Urinary bladder (tissue), 4 donors: ENCODE results near the gene OPRPN. TPM values are rescaled to one million over a fixed set of nuclear protein-coding genes. Genes with fewer than 3 reads are reported as not detected.

Experiments used
- DNase-seq: peaks from one replicate; pipeline ENCODE4 v3.0.0-alpha.2; 2015; ENCODE audit errors: extremely low spot score
- H3K27ac ChIP-seq: one replicate; pipeline ENCODE4 v1.5.1; 2013; ENCODE audit warnings: low read depth, mild to moderate bottlenecking, moderate library complexity
- H3K36me3 ChIP-seq: one replicate; pipeline ENCODE4 v1.6.1; 2013; ENCODE audit warnings: mild to moderate bottlenecking, moderate library complexity; ENCODE audit not compliant: insufficient read depth
- H3K4me1 ChIP-seq: one replicate; pipeline ENCODE4 v1.6.1; 2013; ENCODE audit warnings: mild to moderate bottlenecking, moderate library complexity; ENCODE audit not compliant: insufficient read depth
- H3K4me3 ChIP-seq: one replicate; pipeline ENCODE4 v1.5.1; 2013; ENCODE audit warnings: low read depth, low read length
- WGBS: extraction: QIAGEN DNeasy Blood & Tissue Kit; methylation state at CpG from one replicate; pipeline ENCODE4 v1.1.7; 2013; 5-methylcytosine and 5-hydroxymethylcytosine counted together
- polyA plus RNA-seq: library from polyadenylated mRNA; stranded (reverse); fragments of 200-250 nt; gene quantifications from one replicate; pipeline ENCODE4 v1.2.3, GENCODE V29; 2013
- total RNA-seq: library from RNA; depleted of rRNA; stranded (reverse); fragments of >200 nt; gene quantifications from one replicate; pipeline ENCODE4 v1.2.3, GENCODE V29; 2014
- donor health status: healthy with polysubstance abuse.
- donor health status: healthy.

Gene OPRPN, protein sequence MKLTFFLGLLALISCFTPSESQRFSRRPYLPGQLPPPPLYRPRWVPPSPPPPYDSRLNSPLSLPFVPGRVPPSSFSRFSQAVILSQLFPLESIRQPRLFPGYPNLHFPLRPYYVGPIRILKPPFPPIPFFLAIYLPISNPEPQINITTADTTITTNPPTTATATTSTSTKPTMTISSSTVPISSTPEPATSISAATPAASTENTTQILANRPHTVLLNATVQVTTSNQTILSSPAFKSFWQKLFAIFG
- total RNA-seq = not detected
- not detected for polyA plus RNA-seq

DNA sequence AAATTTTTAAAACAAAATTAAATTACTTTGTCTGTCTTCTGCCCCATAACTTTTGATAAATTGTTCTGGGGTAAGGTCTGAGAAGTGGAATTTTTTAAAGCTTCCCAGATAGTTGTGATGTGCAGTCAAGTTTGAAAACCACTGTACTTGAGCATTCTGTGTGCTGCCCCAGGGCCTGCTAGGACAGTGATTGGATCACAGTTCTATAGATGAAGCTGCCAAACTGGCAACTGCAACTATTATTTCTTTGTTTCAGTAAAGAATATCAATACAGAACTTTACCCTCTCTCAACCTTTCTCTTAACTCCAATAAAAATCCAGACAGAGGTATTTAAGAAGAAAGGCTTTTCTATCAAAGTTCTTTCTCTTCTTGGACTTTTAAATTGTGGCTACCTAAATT, at the start of gene OPRPN:
Gene OPRPN (plus strand): TSS at position 361 of the 400 bp plus-strand sequence. CDS start 1,346 bp downstream, outside the sequence.
- Histone ChIP-seq H3K4me1 (no peaks in the 10 kb centered on the region), H3K4me3 (no peak within 1 kb of the TSS), H3K36me3 (no peaks in the 10 kb centered on the region), H3K27ac (no peak within 1 kb of the TSS)
- no peak for DNase-seq

DNA sequence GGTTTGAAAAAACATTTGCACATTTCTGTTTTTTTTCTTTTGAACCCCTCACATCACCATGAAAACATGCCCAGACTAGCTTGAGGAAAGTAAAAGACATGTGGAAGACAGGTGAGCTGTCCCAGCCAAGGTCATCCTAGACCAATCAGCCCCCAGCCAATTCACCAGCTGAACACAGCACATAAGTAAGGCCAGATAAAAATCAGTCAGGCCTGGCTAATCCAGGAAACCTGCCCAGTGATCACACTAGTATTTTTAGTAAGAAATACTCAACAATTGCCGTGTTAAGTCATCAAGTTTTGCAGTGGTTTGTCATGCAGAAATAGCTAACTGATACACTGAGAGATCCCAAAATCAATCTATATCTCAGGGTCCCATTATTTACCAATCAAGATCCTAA, 41.6 kb upstream of the OPRPN start:
- Histone ChIP-seq H3K4me1 (no peaks in the 10 kb centered on the region), H3K4me3 (no peak overlapping the region), H3K27ac (no peak overlapping the region), H3K36me3 (no peaks in the 10 kb centered on the region)
- no peak for DNase-seq
- 64% methylated on average over 1 of the region's 1 CpG for WGBS

DNA sequence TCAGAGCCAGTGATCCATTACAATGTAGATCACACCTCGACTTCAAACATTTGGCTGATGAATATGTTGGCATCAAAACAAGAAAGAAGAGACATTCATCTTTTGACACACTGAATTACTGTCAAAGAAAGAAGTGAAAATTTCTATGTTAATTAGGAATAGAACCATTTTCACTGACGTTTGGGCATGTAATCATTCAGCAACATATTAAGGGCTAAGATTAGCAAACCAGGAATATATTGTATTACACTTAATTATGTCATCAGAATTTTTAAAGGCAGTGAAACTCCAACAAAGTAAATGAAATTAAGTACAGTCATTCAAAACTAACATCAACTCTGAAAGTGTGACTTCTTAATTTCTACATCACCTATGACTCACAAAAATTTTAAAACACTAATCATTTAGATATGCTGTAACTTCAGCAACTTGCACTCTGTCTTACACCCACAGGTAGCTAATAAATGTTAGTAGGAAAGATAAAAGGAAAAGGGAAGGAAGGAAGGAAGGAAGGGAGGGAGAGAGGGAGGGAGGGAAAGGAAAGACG, 38.6 kb upstream of the OPRPN start:
- 70% methylated on average over 3 of the region's 3 CpGs for WGBS
- DNase-seq = no peak

DNA sequence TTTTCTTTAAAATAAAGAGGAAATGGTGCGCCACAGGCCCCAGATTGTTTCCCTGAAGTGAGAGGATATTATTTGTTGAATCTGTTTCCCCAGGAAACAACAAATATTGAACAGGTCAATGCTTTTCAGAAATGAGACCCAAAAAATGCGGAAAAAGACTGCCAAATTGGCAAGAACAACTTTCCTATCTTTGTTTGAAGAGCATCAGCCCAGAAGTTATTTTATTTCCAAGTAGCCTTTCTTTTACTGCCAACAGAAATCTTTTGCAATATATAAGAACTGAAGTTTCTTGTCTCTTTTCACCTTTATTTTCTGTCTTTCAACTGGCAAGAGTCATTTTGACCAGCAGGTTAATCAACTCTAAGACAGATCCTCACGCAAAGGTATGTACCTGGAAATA, 37.3 kb upstream of the OPRPN start, which contains the start of gene SMR3A:
Gene SMR3A (plus strand): TSS at position 301 of the 400 bp plus-strand sequence. CDS start 1,356 bp downstream, outside the sequence.
- Histone ChIP-seq H3K4me3 (no peak within 1 kb of the TSS), H3K27ac (no peak within 1 kb of the TSS), H3K36me3 (no peaks in the 10 kb centered on the region), H3K4me1 (no peaks in the 10 kb centered on the region)
- WGBS = 71% methylated on average over 3 of the region's 3 CpGs
- no peak for DNase-seq

More for the DNA sequence above, 38.6 kb upstream of the OPRPN start:
- Histone ChIP-seq H3K27ac (no peak overlapping the region), H3K4me3 (no peak overlapping the region), H3K4me1 (no peaks in the 10 kb centered on the region), H3K36me3 (no peaks in the 10 kb centered on the region)

DNA sequence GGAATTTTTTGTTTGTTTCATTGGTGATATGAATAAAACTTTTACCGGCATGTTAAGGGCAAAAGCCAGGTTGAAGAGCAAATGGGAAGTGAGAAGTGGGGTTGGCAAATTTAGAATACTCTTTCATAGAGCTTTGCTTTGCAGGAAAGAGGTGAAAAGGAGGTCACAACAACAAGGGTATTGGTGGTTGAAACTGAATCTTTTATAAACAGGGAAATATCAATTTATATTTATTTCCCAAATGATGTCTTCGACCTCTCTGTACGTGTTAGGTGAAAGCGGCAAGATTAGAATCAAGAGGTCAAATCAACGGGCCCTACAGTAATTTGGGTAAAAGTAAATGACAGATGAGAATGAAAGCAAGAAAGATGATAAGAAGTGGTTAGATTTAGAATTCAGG, 33.7 kb upstream of the OPRPN start:
- Histone ChIP-seq H3K4me3 (no peak overlapping the region), H3K4me1 (no peaks in the 10 kb centered on the region), H3K27ac (no peak overlapping the region), H3K36me3 (no peaks in the 10 kb centered on the region)
- DNase-seq = no peak
- 90% methylated on average over 5 of the region's 5 CpGs for WGBS

DNA sequence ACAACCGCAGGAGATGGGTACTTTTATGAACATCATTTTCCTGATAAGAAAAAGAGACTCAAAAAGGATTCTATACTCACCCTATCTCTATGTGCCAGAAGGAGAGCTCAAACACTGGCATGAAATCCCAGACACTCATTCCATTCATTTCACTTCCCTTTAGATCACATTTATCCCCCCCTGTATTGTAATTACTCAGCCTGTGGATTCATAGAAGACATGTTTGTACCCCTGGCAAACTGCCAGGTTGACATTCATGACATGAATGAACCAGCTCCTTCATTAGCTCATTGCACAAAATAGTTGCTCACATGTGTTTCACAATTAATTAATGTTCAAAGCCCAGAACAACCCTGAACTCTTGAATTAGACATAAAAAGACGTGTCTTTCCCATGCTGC, 32.3 kb upstream of the OPRPN start:
- Histone ChIP-seq H3K36me3 (no peaks in the 10 kb centered on the region), H3K4me1 (no peaks in the 10 kb centered on the region), H3K4me3 (no peak overlapping the region), H3K27ac (no peak overlapping the region)
- DNase-seq = no peak
- WGBS = 72% methylated on average over 2 of the region's 2 CpGs

DNA sequence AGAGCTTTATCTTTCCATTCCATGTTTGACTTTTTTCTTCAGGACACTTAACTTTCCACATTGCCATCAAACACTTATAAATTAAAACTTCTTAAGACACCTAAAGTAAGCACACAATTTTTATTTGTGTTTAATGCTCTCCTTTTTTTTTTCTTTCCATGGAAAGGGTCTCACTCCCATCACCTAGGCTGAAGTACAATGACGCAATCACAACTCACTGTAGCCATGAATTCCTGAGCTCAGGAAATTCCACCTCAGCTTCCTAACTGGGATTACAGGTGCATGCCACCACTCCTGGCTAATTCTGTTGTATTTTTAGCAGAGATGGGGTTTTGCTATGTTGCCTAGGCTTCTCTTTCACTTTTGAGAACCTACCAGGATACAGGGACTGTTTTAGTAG, 29.9 kb upstream of the OPRPN start:
- no peak for DNase-seq
- Histone ChIP-seq H3K4me1 (no peaks in the 10 kb centered on the region), H3K27ac (no peak overlapping the region), H3K4me3 (no peak overlapping the region), H3K36me3 (no peaks in the 10 kb centered on the region)
- 94% methylated on average over 1 of the region's 1 CpG for WGBS

DNA sequence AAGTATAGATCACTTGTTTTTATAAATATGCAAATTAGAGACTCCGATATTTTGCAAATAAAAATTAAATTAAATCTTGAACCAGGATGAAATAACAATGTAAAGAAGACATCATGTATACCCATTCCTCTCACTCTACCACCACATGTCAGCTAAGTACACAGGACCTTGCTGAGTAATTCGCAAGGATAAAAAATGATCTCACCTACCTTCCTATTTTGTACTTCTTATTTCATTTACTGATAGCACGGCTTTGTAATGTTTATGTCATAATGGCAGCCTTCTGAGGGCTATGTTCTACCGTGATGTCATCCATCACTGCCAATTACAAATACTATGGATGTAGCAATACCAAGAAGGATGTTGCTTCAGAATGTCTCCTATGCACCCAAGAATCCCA, 25.8 kb upstream of the OPRPN start:
- H3K27ac ChIP-seq = no peak overlapping the region

DNA sequence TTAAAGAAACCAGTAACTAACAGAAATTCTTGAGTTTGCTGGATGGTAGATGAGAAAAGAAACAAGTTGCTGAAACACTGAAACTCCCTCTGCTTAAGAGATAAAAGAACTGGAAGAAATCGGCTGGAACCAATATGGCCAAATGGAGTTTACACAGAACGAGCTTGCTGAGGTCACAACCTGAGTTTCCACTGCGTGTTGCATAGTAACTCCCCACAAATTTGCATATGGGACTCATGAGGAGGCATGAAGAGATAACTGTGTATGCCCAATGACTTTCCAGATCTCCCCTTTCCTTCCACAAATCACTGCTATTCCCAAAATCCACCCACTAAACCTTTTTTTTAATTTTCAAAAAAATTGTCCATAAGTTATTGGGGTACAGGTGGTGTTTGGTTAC, 25.0 kb upstream of the OPRPN start:
- no peak overlapping the region for H3K4me3 ChIP-seq
- H3K27ac ChIP-seq = no peak overlapping the region
- no peak for DNase-seq
- H3K36me3 ChIP-seq = no peaks in the 10 kb centered on the region
- no peaks in the 10 kb centered on the region for H3K4me1 ChIP-seq
- whole genome bisulfite sequencing = 73% methylated on average over 3 of the region's 3 CpGs

More for the DNA sequence above, 25.8 kb upstream of the OPRPN start:
- DNase-seq = no peak
- no peaks in the 10 kb centered on the region for H3K4me1 ChIP-seq
- no peaks in the 10 kb centered on the region for H3K36me3 ChIP-seq
- 93% methylated on average over 4 of the region's 4 CpGs for WGBS
- no peak overlapping the region for H3K4me3 ChIP-seq

DNA sequence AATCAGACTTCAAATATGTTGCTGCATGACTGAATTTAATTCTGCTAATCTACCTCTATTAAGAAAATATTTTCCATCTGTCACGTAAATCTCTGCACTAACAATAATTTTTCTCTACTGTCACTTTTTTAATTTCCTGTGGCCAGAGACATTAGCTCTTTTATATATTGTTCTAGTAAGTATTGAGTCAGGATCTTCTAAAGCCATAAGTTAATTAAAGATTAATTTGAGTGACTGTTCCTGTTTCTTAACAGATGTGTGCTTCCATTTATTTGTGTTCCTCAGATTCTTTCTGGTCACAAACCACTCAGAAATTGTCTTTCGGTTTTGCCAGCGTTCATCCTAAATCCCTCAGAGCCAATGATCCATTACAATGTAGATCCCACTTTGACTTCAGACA, 17.2 kb upstream of the OPRPN start:
- Histone ChIP-seq H3K4me1 (no peaks in the 10 kb centered on the region), H3K36me3 (no peaks in the 10 kb centered on the region), H3K27ac (no peak overlapping the region), H3K4me3 (no peak overlapping the region)
- 79% methylated on average over 3 of the region's 3 CpGs for WGBS
- no peak for DNase-seq

DNA sequence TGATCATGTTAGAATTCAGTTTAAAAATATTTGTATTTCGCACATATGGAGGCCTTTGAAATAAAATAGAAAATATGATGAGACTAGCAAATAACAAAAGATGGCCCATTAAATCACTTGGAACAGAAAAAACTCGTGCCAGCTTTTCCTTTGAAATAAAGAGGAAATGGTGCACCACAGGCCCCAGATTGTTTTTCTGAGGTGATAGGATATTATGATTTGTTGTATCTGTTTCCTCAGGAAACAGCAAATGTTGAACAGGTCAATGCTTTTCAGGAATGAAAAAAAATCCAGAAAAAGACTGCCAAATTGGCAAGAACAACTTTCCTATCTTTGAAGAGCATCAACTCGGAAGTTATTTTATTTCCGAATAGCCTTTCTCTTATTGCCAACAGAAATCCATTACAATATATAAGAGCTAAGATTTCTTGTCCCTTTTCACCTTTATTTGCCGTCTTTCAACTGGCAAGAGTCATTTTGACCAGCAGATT, 15.0 kb upstream of the OPRPN start, which contains the start of gene SMR3B:
Gene SMR3B (plus strand): TSS at position 441 of the 491 bp plus-strand sequence. CDS start 1,380 bp downstream, outside the sequence.
- WGBS = 81% methylated on average over 5 of the region's 5 CpGs
- H3K4me3 ChIP-seq = no peak within 1 kb of the TSS
- no peaks in the 10 kb centered on the region for H3K4me1 ChIP-seq
- H3K36me3 ChIP-seq = no peaks in the 10 kb centered on the region
- no peak within 1 kb of the TSS for H3K27ac ChIP-seq
- no peak for DNase-seq

DNA sequence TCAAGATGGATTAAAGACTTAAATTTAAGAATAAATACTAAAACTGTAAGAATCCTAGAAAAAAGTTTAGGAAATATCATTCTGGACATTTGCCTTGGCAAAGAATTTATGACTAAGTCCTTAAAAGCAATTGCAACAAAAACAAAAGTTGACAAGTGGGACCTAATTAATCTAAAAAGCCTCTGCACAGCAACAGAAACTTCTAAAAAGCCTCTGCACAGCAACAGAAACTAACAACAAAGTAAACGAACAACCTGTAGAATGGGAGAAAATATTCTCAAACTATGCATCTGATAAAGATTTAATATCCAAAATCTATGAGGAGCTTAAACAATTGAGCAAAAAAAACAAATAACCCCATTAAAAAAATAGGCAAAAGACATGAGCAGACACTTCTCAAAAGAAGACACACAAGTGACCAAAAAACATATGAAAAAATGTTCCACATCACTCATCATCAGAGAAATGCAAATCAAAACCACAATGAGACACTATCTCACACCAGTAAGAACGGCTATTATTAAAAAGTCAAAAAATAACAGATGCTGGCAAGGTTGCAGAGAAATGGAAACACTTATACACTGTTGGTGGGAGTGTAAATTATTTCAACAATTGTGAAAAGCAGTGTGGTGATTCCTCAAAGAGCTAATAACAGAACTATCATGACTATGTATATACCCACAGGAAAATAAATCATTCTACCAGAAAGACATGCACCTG, 5.5 kb upstream of the OPRPN start:
- Histone ChIP-seq H3K4me1 (no peaks in the 10 kb centered on the region), H3K36me3 (no peaks in the 10 kb centered on the region), H3K27ac (no peak overlapping the region), H3K4me3 (no peak overlapping the region)
- WGBS = 61% methylated on average over 2 of the region's 2 CpGs
- DNase-seq = no peak

DNA sequence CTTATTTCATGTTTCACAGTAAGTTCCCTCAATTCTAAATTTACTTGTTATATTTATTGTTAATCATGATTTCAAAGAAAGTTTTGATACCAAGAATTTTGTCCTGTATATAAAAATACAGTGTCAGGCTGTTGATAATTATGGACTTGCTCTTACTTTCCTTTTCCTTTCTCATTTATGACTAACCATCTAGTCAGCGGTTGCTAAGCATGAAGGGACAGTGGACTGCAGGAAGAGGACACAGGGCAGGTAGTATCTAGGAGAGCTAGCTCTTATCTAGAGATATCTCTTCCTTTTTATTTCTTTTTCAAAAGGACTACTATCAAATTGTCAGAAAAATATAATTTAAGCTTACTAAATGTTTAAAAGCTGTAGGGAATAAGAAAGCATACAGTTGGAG, 1.6 kb downstream of the OPRPN start:
- H3K27ac ChIP-seq = no peak overlapping the region
- 86% methylated on average over 1 of the region's 1 CpG for WGBS
- no peak overlapping the region for H3K4me3 ChIP-seq

DNA sequence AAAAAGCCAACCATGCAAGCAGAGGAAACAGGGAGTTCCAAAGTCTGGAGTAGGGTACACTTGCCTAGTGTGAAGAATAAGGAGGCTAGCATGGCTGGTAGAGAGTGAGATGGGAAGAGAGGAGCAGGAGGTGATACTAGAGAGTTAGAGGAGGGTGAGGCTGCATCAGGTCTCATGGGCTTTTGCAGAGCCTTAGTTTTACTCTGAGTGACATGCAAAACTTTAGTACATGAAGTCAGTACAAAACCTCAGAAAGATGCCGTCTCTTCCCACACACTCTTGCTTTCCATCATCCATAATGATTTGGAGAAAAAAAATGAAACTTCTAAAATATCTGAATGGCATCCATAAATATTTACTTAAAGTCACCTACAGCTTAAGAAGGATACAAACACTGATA, 5.0 kb downstream of the OPRPN start:
- no peak for DNase-seq
- Histone ChIP-seq H3K4me1 (no peaks in the 10 kb centered on the region), H3K4me3 (no peak overlapping the region), H3K36me3 (no peaks in the 10 kb centered on the region), H3K27ac (no peak overlapping the region)
- 91% methylated on average over 1 of the region's 1 CpG for WGBS

More for the DNA sequence above, 1.6 kb downstream of the OPRPN start:
- Histone ChIP-seq H3K36me3 (no peaks in the 10 kb centered on the region), H3K4me1 (no peaks in the 10 kb centered on the region)
- no peak for DNase-seq
